ENCODE data around the gene FAM163B.

The FAM163B gene

GRCh38 chr9:133539991-133540697 is 69.0 kb downstream of the FAM163B start:
- H4K20me1 ChIP-seq (ENCODE audit: control insufficient read depth, insufficient read depth, low read depth, low read length), result no peaks in the 10 kb centered on the region
- no peaks in the 10 kb centered on the region for H3K36me3 ChIP-seq (ENCODE audit: control insufficient read depth, low read length)
- peak overlapping the region; percentile 53 for H3K4me3 ChIP-seq (ENCODE audit: low read length)
- no peaks in the 10 kb centered on the region for H3K9me2 ChIP-seq (replicated peaks; ENCODE audit: control insufficient read depth, low read length)
- peaks cover 22% of the 10 kb centered on the region for H3K27me3 ChIP-seq (ENCODE audit: control insufficient read depth, low read length)
- H3K9me3 ChIP-seq (ENCODE audit: control insufficient read depth, insufficient read depth, low read length), result no peaks in the 10 kb centered on the region
- peaks cover 14% of the 10 kb centered on the region for H3K4me1 ChIP-seq (ENCODE audit: control insufficient read depth, low read length)
- no peaks in the 10 kb centered on the region for H3K79me2 ChIP-seq (ENCODE audit: control insufficient read depth, low read length)
- TF ChIP-seq EZH2phosphoT487 (IDR thresholded peaks at IDR 0.05; ENCODE audit: borderline replicate concordance, low read length), result no peak
- no peak for TF ChIP-seq CTCF (IDR thresholded peaks at IDR 0.05; ENCODE audit: low read depth, low read length, poor library complexity, severe bottlenecking)
- H3K27ac ChIP-seq (ENCODE audit: low read depth, low read length), result no peak overlapping the region
- H3K4me2 ChIP-seq (ENCODE audit: low read length), result peak overlapping the region; percentile 66
- H3F3A ChIP-seq (ENCODE audit: control insufficient read depth, insufficient read depth), result no peaks in the 10 kb centered on the region

GRCh38 chr9:133538851-133539833 is 70.0 kb downstream of the FAM163B start:
- H3K4me2 ChIP-seq (ENCODE audit: low read length), result no peak overlapping the region
- H3K36me3 ChIP-seq (ENCODE audit: control insufficient read depth, low read length), result no peaks in the 10 kb centered on the region
- no peaks in the 10 kb centered on the region for H4K20me1 ChIP-seq (ENCODE audit: control insufficient read depth, insufficient read depth, low read depth, low read length)
- H3K9me2 ChIP-seq (replicated peaks; ENCODE audit: control insufficient read depth, low read length), result no peaks in the 10 kb centered on the region
- TF ChIP-seq CTCF (IDR thresholded peaks at IDR 0.05; ENCODE audit: low read depth, low read length, poor library complexity, severe bottlenecking) (no peak), EZH2phosphoT487 (IDR thresholded peaks at IDR 0.05; ENCODE audit: borderline replicate concordance, low read length) (no peak)
- no peak overlapping the region for H3K4me3 ChIP-seq (ENCODE audit: low read length)
- H3K27me3 ChIP-seq (ENCODE audit: control insufficient read depth, low read length), result peaks cover 30% of the 10 kb centered on the region
- H3K4me1 ChIP-seq (ENCODE audit: control insufficient read depth, low read length), result peaks cover 14% of the 10 kb centered on the region
- no peaks in the 10 kb centered on the region for H3F3A ChIP-seq (ENCODE audit: control insufficient read depth, insufficient read depth)
- H3K79me2 ChIP-seq (ENCODE audit: control insufficient read depth, low read length), result no peaks in the 10 kb centered on the region
- no peak overlapping the region for H3K27ac ChIP-seq (ENCODE audit: low read depth, low read length)
- H3K9me3 ChIP-seq (ENCODE audit: control insufficient read depth, insufficient read depth, low read length), result no peaks in the 10 kb centered on the region

- Histone ChIP-seq H3K9me2 (replicated peaks; ENCODE audit: control insufficient read depth, low read length) (no peaks in the 10 kb centered on the region), H3K4me3 (ENCODE audit: low read length) (no peak overlapping the region), H4K20me1 (ENCODE audit: control insufficient read depth, insufficient read depth, low read depth, low read length) (no peaks in the 10 kb centered on the region), H3K9me3 (ENCODE audit: control insufficient read depth, insufficient read depth, low read length) (no peaks in the 10 kb centered on the region), H3K27ac (ENCODE audit: low read depth, low read length) (no peak overlapping the region), H3K4me1 (ENCODE audit: control insufficient read depth, low read length) (peaks cover 17% of the 10 kb centered on the region), H3K79me2 (ENCODE audit: control insufficient read depth, low read length) (no peaks in the 10 kb centered on the region), H3K4me2 (ENCODE audit: low read length) (no peak overlapping the region), H3K27me3 (ENCODE audit: control insufficient read depth, low read length) (peaks cover 40% of the 10 kb centered on the region), H3K36me3 (ENCODE audit: control insufficient read depth, low read length) (no peaks in the 10 kb centered on the region), H3F3A (ENCODE audit: control insufficient read depth, insufficient read depth) (no peaks in the 10 kb centered on the region)
- TF ChIP-seq EZH2phosphoT487 (IDR thresholded peaks at IDR 0.05; ENCODE audit: borderline replicate concordance, low read length) (no peak), CTCF (IDR thresholded peaks at IDR 0.05; ENCODE audit: low read depth, low read length, poor library complexity, severe bottlenecking) (no peak)
These were observed 71.0 kb downstream of the FAM163B start for GRCh38 chr9:133538176-133538575.

Data from DOHH2 (cell line).